Stimulated activated CD4-positive, alpha-beta T cell treated with anti-CD3 and anti-CD28 coated beads, TNF-alpha, amount 100 ng/mL, for 48 hours (primary cell): ENCODE data around the gene FIGLA.
"Not testable (repeated sequence)": the region's sequence is repeated elsewhere in the genome, so short reads cannot be mapped to it uniquely, and the experiment has no call there.

Experiments
- DNase-seq, 3 donors: peaks; one replicate each; pipeline ENCODE4 v3.0.0-alpha.2; 2020; ENCODE audit warnings: low read depth in 3 of 3

The FIGLA gene

DNA sequence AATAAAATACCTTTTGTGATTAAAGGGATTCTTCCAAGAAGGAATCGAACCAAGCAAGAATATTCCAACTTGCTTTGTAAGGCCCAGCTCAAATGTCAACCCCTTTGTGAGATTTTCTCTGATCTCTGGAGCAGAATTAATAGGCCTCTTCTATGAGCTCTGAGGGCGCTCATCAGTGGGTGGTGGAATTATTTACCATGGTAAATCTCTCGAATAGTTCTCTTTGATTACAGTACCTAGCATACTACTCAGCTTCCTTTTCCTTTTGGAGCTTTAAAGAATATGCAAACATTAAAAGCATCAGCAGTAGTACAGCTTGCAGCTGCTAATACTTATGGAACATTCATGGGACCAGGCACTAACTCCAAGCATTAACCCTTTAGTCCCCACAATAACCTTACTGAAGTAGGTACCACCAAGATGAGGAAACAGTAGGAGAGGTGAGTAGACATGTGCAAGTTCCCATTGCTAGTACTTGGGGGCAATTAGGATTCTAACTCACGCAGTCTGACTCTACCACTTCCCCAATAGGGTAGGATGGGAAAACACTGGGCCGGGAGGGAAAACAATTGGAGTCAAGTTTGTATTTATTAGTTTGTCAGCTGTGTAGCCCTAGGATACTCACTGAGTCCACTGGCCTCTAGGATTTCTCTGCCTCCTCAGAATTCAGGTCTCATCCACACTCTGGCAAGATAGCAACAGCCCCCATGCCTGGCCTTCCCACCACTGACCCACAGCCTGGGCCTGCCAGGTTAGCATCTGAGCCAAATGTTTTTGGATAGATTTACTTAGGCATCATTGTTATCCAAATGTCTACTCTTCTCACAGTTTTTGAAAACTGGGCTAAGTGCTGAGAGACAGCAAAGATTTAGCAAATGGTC lies 44.1 kb downstream of the FIGLA start:
- no peak for DNase-seq

DNA sequence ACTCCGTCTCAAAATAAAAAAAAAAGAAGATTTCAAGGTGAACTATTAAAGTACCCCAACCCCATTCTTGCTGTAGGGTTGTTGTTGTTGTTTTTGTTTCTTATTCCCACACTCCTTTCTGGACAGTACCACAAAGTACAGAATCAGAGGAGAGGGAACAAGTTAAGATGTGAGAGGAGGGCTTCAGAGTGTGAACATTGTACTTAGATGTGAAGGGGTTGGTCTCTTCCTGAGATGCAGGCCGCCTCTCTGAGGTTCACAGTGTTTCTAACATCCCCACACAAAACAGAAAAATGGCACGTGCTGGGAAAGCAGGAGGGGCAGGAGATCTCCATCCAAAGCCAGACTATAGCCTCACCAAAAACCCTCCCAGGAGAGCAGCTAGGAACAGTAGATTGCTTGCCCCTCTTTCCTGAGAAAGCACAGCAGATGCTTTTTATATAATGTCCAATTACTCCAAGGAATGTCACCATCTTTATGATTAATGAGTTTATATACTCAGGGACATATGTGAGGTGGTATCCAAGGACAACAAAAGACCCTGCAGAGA lies 45.1 kb downstream of the FIGLA start:
- no peak for DNase-seq

DNA sequence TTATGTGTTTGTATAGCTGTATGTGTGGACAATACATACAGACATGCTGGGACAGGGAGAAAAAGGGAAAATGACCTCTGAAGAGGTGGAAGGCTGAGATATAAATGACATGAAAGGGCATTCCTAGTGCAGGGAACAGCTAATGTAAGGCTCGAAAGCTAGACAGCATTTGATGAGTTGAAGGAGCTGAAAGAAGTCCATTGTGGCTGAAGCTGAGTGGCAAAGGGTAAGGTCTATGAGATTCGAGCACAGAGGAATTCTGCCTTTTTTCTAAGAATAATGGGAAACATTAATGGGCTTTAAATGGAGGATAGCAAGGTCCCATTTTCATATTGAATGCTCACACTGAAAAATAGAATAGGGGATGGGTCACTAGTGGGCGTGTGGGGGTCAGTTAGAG lies 46.0 kb downstream of the FIGLA start:
- no peak for DNase-seq

DNA sequence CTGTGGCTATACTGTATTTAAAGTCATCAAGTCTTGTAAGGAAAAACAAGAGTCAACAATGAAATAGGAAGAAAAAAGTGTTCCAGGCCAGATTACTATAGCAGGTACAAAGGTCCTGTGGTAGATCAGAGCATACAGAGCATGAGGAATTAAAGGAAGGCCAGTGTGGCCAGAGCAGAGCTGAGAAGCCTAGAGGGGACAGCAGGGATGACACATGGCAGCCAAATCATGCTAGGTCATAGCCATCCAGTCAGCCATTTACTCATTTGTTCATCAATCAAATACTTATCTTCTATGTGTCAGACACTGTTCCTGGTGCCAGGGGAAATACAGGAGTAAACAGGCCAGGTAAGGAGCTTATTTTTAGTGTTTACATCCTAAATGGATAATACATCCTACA lies 46.8 kb downstream of the FIGLA start:
- DNase-seq: no peak

DNA sequence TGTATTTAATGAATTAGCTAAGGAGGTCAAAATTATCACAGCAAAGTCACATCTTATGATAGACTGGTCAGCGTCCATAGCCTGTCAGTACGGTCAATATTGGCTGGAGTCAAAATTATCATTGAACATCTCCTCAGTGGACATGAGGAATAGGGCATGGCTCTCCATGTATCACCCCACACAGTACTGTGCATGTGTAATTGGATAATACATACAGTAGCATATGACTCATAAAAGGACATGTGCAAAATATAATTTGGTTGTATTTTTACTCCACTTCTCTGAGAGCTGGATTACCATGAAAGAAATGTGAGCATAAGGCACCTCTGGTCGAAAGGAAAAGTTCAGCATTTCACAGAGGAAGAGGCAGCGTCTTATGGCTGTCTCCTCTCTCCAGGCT lies 47.4 kb downstream of the FIGLA start:
- DNase-seq: no peak

DNA sequence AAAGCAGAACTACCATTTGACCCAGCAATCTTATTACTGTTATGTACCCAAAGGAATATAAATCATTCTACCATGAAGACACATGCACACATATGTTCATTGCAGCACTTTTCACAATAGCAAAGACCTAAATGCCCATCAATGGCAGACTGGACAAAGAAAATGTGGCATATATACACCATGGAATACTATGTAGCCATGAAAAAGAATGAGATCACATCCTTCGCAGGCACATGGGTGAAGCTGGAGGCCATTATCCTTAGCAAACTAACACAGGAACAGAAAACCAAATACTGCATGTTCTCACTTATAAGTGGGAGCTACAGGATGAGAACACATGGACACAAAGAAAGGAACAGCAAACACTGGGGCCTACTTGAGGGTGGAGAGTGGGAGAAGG lies 51.0 kb downstream of the FIGLA start:
- not testable (repeated sequence) for DNase-seq

DNA sequence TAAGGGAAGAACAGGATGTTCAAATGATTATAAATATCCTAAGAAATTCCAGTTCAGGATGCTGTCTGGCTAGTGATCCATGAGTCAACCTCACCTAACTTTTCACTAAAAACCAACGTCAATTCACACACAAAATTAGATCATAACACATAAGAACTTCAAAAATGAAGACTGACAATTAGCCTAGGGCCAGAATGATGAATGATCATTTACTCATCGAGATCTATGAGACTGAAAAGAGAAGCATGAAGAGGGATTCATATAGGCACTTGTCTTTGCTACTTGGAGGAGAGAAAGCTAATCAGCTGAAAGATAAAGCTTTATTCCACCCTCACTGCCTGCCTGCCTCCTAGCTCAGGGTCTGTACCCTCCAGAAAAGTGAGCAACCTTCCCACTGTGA lies 52.3 kb downstream of the FIGLA start:
- no peak for DNase-seq

DNA sequence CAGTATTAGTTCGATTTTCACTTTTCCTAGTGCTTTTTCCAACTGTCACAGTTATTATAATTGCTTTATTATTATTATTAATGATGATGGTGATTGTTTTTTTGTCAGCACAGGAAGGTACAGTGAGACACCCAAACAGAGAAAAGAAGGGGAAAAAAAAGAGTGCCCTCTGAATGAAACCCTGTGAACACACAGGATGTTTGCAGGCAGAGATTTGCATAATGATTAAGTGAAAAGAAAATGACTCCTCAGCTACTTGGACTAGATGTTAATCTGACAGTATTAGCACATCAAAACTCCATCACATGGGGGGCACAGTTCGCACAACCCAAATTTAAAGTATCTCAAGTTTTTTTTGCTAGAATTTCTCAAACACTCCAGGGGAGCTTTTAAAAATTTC lies 55.4 kb downstream of the FIGLA start:
- no peak for DNase-seq

DNA sequence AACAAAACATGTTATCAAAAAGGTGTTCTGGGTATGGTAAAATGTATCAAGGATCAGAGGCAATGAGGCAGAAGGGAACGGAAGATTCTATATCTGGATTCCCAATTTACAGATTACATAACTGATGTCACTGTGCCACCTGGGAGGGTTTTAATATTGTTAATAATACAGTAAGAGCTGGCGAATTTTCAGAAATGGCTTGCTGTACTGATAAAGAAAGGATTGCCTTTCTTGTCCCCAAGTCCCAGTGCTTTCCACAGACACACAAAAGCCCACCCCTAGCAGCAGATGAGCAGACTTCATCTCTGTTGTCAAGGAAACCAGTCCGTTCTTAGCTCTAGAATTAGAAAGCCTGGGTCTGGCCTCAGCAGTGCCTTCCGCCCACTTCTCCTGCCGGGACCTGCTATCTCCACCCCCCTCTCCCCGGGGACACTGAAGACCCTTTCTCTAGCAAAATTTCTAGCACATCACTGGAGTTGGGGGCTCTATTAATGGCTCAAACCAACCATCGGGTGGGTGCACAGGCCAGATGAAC lies 56.7 kb downstream of the FIGLA start:
- DNase-seq: no peak

DNA sequence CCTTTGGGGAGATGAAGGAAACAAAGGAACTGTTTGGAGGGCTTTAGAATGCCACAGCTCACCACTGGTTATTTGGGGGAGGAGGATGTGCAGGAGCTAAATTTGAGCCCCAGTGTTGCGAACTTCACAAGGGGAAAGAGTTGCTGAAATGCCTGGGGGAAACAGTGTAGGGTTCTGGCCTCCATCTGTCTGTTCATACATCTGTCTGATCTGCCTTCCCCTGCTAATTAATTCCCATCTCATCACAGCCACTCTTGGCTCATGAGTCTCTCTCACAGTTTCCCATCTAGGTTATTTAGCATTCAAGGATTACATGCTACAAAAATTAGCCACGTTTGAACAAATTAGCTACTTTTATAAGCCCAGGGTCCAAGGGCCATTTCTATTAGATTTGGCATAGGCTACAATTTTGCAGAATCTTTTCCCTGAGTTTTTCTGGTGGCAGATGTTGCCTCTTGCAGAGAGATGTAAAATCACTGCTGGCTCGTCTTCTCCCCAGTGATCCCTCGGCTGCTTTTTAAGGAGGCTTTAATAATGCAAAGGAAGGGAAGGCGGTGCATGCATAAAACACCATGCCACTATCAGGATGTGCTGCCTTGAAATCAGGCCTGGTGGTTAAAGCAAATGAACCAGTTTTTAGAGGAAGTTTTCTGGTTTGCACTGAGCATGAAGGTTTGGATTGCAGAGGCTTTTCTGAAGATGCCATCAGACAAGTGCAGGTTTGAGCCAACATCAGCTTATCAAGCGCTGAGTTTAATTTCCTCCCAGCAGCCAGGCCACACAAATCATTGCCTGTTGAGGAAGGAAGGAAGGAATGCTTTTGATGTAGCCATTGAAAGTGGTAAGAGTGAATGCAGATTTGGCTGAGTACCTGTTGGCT lies 57.4 kb downstream of the FIGLA start:
- no peak for DNase-seq

DNA sequence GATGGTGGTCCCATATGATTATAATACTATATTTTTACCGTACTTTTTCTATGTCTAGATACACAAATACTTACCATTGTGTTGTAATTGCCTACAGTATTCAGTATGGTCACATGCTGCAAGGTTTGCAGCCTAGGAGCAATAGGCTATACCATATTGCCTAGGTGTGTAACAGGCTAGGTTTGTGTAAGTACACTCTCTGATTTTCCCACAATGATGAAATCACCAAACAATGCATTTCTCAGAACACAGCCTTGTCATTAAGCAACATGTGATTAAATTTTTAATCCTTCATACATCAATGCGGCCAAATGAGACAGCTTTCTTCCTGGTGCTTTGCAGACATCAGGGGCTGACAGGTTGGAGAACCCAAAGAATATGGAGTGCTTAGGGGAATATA lies 59.7 kb downstream of the FIGLA start:
- DNase-seq: no peak

DNA sequence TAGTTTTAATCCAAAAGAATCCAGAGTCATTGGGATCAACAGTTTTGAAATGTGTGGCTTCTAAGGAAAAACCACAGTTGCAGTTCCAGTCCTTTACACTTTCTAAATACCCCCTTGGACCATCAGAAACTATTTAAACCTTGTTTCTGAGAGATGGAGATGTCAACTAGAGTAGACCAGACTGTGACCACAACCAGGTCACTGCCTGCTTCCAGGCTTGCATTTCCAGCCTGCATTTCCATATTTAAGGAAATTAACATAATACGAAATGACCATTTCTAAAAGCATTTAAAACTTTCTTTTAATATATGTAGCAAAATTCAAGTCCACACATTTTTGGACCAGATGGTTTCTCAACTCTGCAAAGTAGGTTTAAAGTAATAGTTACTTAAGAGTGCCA lies 60.8 kb downstream of the FIGLA start:
- DNase-seq: no peak

DNA sequence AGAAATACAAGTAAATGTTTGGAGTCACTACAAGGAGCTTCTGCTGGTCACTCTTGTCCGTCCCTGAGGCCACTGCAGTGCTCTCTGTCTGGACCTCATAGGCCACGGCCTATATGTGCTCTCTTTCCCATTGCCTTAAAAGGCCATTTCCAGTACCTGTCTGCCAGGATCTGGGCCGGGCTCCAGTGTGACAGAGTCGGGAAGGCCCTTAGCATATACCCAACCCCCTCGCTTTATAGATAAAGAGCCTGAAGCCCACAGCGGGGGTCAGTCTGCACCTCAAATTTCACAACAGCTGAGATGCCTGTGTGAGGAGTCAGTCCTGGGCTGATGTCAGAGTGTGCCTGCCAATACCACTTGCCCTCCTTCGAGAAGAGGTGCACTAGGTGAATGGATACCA lies 62.3 kb downstream of the FIGLA start:
- DNase-seq: no peak
